DLD1 (cell line): Measurements from ENCODE around the gene TRAP1.

Experiments used
- in situ Hi-C: cut with HindIII; loops from 2 replicates; pipeline ENCODE4 v1.10.0; 2017; ENCODE audit warnings: low sequenced_read_pairs

TRAP1 gene

DNA sequence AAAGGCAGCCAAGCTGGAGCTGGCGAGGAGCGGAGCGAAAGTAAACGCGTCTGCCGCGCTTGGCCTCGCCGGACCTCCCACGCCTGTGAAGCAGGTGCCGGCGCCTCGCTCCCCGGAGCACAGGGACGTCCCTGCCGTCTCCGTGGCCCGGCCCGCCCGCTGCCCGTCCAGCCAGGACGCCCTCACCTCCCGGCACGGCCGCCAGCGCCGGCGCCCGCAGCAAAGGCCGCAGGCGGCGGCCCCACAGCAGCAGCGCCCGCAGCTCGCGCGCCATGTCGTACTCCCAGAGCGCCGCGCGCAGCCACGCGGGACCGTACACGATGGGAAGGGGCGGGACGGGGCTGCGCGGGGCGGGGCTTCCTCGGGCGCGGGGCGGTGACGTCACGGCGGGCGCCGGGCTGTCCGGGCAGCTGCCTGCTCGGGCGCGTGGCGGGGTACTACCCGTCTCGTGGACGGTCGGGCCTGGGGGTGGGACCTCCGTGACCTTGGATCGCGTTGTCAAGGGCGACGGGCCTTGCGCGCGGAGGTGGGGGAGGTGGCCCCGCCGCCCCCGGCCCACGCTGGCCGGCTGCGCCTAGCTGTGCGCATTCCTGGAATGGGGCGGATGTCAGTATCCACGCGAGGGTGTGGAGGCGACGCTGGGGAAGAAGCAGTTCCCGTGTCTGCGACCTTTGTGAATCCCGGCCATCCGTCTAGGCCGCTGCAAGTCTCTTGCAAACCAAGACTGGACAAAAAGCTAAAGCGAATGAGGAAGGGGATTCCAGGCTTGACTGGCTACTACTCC is at the start of gene TRAP1:
TSS of gene TRAP1 (minus strand) at position 290 of the 784 bp plus-strand sequence. CDS start at position 274, 16 bp downstream.
- in situ Hi-C loops: no loop called here

GRCh38 chr16:3766177-3766576 is 48.9 kb upstream of the TRAP1 start:
- in situ Hi-C loops: no loop called here

- in situ Hi-C loops: no loop called here
Measured at GRCh38 chr16:3764409-3764808, 47.1 kb upstream of the TRAP1 start.

DNA sequence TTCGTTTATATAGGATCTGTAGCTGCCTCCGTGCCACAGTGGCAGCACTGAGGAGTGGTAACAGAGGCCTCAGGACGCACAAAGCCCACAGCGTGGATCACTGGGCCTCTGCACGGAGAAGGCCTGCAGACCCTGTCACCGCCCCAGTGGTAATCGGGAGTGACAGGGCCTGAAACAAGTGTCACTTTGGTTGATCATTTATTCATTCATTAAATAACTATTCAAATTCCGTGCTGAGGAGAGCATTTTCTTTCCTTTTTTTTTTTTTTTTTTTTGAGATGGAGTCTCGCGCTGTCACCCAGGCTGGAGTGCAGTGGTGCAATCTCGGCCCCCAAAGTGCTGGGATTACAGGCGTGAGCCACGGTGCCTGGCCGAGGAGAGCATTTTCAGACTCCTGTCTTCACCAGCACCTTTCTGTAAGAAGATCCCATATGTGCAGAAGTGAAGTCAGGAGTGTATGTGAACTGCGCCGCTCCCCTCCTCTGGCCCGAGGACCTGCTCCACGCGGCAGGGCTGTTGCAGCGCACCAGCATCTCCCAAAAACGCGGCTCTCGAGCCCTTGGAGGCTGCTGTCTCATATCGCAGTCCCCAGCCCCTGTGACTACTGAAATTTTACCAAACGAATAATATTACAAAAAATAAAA is 44.9 kb upstream of the TRAP1 start:
- in situ Hi-C loops: no loop called here

DNA sequence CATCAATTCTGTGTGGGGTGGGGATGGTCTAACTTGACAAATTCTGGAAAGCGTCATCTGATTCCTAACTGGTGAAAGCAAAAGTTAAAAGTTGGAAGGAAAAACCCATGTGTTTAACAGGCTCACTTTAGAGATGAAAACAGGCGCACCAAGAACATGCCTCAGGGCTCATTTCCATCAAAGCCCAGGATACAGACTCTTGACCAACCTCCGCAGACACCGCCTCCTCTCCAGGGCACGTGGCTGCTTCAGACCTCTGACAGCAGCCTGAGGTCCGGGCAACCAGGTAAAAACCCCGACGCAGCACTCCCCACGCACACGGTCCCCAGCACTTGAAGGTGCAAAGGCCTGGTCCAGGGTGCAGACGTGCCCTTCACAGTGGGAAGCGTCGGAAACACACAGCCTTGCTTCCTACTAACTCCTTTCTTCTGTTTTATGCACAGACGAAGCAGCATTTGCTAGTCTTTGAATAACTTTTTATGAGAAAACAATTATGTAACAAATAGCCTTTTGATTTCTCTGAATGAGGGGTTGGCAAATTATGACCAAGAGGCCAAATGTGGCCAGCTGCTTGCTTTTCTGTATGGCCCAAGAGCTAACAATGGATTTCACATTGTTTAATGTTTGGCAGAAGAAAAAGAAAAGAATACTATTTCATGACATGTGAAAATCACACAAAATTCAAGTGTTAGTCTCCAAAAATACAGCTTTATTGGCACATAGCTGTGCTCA is 44.2 kb upstream of the TRAP1 start:
- in situ Hi-C loops: no loop called here

GRCh38 chr16:3760518-3760917 is 43.2 kb upstream of the TRAP1 start:
- in situ Hi-C loops: no loop called here

GRCh38 chr16:3759736-3760135 is 42.4 kb upstream of the TRAP1 start:
- in situ Hi-C loops: no loop called here

DNA sequence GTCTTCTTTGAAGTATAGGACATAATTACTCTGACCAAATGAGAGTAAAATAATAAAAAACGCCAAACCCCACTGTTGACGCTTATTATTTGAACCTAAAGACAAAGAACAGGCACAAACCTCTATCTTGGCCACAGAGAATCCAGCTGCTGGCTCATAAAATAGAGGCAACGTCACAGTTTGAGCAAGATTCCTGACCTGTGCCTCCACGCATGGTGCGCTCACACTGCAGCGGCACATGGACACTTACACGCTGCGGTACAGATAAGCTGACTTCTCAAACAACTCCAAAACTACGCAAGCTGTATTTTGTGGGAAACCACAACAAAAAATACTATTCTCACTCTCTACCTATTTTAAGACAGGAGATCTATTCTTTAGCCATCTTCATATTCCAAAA is 38.8 kb upstream of the TRAP1 start:
- in situ Hi-C loops: no loop called here

- in situ Hi-C loops: no loop called here
Measured at GRCh38 chr16:3755249-3755648, 37.9 kb upstream of the TRAP1 start.

DNA sequence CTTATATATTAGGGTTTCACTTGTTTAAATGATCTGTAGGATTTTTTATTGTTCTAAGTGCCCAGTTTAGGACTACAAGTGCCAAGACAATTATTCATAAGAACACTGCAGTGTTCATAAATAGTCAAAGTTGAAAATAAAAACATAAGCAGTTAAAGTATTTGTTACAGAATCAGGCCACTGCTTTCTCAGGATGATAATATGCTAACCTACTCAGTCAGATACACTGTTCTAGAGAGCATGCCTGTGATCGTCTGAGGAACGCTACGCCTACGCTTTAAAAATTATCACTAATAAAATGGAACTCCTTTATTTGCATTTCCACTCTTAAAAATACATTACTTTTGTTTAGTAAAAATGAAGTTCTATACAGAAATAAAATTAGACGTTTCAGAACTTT is 37.4 kb upstream of the TRAP1 start:
- in situ Hi-C loops: no loop called here

GRCh38 chr16:3754081-3754703 is 36.9 kb upstream of the TRAP1 start:
- in situ Hi-C loops: no loop called here

GRCh38 chr16:3752984-3753383 is 35.7 kb upstream of the TRAP1 start:
- in situ Hi-C loops: no loop called here

DNA sequence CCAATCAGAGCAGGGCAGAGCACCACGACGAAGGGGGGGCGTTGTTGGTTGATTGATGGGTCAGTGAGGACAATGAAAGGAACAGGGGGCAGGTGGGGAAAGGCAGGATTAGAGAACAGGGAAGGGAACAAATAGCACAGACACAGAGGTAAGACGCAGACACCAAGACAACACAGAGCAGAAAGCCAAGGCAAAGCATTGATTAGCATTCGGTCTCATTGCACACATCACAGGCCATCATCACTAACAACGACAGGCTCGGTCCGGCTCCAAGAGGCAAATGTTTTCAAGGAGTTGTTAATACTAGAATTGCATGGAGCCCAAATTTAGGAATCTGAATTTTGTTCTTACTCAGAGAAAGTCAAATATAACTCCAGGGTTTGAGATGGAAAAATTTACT is 34.6 kb upstream of the TRAP1 start:
- in situ Hi-C loops: no loop called here

GRCh38 chr16:3748307-3748706 is 31.0 kb upstream of the TRAP1 start:
- in situ Hi-C loops: no loop called here

DNA sequence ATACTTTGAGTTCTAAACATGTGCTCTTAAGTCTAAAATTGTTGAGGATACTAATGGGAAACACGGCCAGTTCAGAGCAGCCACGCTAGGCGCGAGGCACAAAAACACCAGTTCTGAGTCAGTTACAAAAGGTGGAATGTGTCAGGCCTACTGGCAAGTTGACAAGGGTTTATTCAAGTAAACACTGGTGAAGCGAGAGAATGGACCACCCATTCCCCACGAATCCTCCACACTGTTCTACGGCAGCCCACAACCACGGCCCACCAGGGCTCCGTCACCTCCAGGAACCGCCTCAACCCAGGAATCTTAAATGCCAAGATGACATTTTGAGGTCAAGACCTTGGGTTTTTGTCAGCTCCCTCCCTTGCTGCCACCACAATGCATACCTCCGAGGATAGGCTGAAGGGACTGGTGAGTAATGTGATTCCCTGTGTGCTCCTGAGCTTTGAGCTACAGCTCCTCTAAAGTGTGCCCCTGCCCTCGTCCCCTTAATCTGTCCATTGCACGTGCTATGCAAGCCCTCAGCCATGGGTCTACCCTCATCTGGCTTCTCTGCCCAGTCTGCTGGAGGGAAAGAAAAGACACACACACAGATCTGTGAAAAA is 28.5 kb upstream of the TRAP1 start:
- in situ Hi-C loops: no loop called here

- in situ Hi-C loops: no loop called here
Measured at GRCh38 chr16:3744018-3744417, 26.7 kb upstream of the TRAP1 start.

GRCh38 chr16:3740934-3741333 is 23.6 kb upstream of the TRAP1 start:
- in situ Hi-C loops: no loop called here

DNA sequence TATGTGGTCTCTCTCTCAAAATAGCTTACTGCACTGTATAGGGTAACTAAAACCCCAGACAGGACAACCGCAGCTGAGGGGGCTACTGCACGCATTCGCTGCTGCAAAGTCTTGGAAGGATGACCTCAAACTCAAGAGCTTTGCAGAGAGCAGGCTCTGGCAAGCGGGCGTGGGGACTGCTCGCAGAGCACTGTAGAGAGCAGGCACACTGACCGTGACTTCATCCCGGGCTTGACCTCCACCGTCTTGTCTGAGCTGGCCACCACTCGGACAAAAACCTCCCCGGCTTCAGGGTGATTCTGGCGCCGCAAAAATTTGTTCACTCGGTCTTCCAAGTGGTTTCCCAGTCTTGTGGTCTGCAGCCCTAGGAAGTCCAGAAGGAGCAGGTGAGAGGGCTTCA is 22.9 kb upstream of the TRAP1 start:
- in situ Hi-C loops: no loop called here

DNA sequence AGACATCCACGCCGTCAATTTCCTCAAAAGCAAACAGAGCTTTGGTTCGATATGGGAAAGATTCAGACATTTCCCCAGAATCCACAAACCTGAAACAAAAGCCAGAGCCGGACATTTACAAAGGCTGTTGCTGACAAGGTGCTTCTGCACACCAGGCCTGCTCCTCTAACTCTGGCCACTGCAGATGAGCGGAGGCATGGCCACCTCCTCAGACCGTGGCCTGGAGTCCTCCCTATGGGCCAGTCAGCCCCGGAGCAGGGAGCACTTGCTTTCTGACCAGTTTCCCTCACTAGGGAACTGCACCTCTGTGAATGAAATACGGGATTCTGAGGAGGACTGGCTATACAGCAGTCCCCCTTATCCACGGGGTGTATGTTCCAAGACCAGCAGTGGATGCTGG is 22.3 kb upstream of the TRAP1 start:
- in situ Hi-C loops: no loop called here

GRCh38 chr16:3738541-3738940 is 21.2 kb upstream of the TRAP1 start:
- in situ Hi-C loops: no loop called here

GRCh38 chr16:3738128-3738527 is 20.8 kb upstream of the TRAP1 start:
- in situ Hi-C loops: no loop called here
